GM13976 (cell line): ENCODE results near the gene GABBR2.

ENCODE experiments used
- DNase-seq: peaks from one replicate; pipeline ENCODE4 v3.0.0; 2012; ENCODE audit warnings: low spot score
- in situ Hi-C: fragments of 300-500 bp; cut with MboI; formaldehyde crosslinking; loops from one replicate; pipeline ENCODE4 v1.12.0; 2022; ENCODE audit warnings: low sequenced_read_pairs, mixed read lengths, inconsistent platforms; ENCODE audit not compliant: unreplicated experiment
- TF ChIP-seq, protein P1 (sequence below): IDR thresholded peaks from 2 replicates; pipeline ENCODE4 v1.5.1; 2012; ENCODE audit warnings: borderline replicate concordance, mild to moderate bottlenecking; ENCODE audit not compliant: insufficient read depth; ENCODE audit errors: extremely low read depth, missing control alignments, control extremely low read depth

The GABBR2 gene

DNA sequence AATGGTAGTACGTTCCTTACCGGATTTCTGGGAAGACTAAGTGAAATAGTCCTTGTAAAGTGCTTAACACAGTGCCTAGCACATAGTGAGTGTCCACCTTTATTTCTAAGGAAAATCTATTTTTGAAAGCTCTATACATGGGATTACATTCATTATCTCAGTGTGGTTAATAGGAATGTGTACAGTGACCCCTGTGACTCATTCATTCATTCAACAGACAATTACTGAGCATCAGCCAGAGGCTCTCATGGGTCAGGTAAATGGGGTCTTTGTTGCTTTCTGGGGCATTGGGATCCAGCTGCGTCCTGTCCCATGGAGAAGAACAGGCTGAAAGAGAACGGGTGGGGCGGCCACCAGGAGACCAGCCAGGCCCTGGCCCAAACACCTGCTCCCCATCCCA, 227.1 kb downstream of the GABBR2 start:
- no peak for DNase-seq
- TF ChIP-seq, protein P1, sequence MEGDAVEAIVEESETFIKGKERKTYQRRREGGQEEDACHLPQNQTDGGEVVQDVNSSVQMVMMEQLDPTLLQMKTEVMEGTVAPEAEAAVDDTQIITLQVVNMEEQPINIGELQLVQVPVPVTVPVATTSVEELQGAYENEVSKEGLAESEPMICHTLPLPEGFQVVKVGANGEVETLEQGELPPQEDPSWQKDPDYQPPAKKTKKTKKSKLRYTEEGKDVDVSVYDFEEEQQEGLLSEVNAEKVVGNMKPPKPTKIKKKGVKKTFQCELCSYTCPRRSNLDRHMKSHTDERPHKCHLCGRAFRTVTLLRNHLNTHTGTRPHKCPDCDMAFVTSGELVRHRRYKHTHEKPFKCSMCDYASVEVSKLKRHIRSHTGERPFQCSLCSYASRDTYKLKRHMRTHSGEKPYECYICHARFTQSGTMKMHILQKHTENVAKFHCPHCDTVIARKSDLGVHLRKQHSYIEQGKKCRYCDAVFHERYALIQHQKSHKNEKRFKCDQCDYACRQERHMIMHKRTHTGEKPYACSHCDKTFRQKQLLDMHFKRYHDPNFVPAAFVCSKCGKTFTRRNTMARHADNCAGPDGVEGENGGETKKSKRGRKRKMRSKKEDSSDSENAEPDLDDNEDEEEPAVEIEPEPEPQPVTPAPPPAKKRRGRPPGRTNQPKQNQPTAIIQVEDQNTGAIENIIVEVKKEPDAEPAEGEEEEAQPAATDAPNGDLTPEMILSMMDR, result no peak
- in situ Hi-C loops, result no loop called here

GRCh38 chr9:98479967-98480847, 228.5 kb downstream of the GABBR2 start:
- in situ Hi-C loops, result no loop called here
- TF ChIP-seq, protein P1, result no peak
- no peak for DNase-seq

DNA sequence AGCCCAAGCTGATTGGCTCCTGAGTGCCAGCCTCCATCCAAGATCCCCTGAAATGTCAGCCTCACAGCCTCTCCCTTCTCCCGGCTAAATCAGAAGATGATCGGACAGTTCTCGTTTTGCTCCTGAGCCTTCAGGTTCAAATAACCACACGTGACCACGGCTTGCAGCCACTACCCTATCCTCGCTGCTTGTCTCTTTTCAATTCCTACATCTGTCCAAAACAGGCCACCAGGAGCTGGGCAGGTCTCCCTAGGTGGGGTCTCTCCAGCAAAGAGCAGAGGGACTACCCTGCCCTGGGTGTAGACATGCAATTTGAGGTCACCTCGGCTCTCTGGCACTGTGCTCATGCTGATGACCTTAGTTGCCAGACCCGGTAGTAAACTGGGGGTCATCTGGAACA, 229.3 kb downstream of the GABBR2 start:
- in situ Hi-C loops, result no loop called here
- TF ChIP-seq, protein P1, result no peak
- no peak for DNase-seq

DNA sequence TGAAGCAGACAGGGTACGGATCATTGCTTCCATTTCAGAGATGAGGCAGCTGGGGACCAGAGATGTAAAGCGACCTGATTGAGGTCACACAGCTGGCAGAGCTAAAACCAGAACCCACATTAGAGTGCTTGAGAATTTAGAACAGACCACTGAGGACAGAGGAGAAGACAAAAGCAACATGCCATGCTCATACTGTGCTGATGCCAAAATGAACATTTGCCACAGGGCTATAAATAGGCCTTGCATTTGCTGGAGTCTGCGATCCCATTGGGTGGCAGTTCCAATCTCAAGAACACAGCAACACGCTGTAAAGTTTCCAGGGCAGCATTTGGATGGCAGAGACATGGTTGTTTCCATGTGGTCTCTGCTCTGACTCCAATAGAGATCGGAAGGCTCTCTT, 230.9 kb downstream of the GABBR2 start:
- DNase-seq, result no peak
- in situ Hi-C loops, result no loop called here
- TF ChIP-seq, protein P1, result no peak

GRCh38 chr9:98472216-98472615, 236.5 kb downstream of the GABBR2 start:
- in situ Hi-C loops, result no loop called here
- DNase-seq, result no peak
- TF ChIP-seq, protein P1, result no peak

GRCh38 chr9:98471185-98471584, 237.6 kb downstream of the GABBR2 start:
- no peak for DNase-seq
- in situ Hi-C loops, result no loop called here
- TF ChIP-seq, protein P1, result no peak
